GM19397 (cell line): ENCODE results near the gene PAF1.
"Not testable (repeated sequence)": the region's sequence is repeated elsewhere in the genome, so short reads cannot be mapped to it uniquely, and the experiment has no call there.

Source experiments
- ATAC-seq: cut with Tn5 transposase; IDR thresholded peaks from one replicate; pipeline ENCODE4 v1.9.1; 2021; ENCODE audit warnings: mild to moderate bottlenecking, moderate library complexity; ENCODE audit not compliant: unreplicated experiment

Gene PAF1

GRCh38 chr19:39356647-39357046, 34.3 kb downstream of the PAF1 start:
- no peak for ATAC-seq

GRCh38 chr19:39356073-39356472, 34.8 kb downstream of the PAF1 start:
- ATAC-seq: no peak

GRCh38 chr19:39355253-39355652, 35.7 kb downstream of the PAF1 start:
- ATAC-seq: no peak

- no peak for ATAC-seq
These were observed 38.3 kb downstream of the PAF1 start for GRCh38 chr19:39352381-39353255.

GRCh38 chr19:39351537-39352064, 39.3 kb downstream of the PAF1 start:
- no peak for ATAC-seq

GRCh38 chr19:39350156-39350555, 40.8 kb downstream of the PAF1 start:
- no peak for ATAC-seq

- ATAC-seq: no peak
These were observed 41.6 kb downstream of the PAF1 start for GRCh38 chr19:39349326-39349725.

- ATAC-seq: no peak
These were observed 43.4 kb downstream of the PAF1 start for GRCh38 chr19:39347332-39348164.

GRCh38 chr19:39345956-39346355, 45.0 kb downstream of the PAF1 start:
- ATAC-seq: no peak

GRCh38 chr19:39342647-39343305, 48.1 kb downstream of the PAF1 start:
- ATAC-seq: no peak

GRCh38 chr19:39341719-39342604, 48.9 kb downstream of the PAF1 start, which contains the start of gene SAMD4B:
Gene SAMD4B, plus strand, starts transcription at chr19:39342421. Its CDS starts 14,473 bp downstream, at chr19:39356894.
- peak; percentile 93 for ATAC-seq

- no peak for ATAC-seq
These were observed 49.7 kb downstream of the PAF1 start for GRCh38 chr19:39341129-39341718.

- ATAC-seq: not testable (repeated sequence)
These were observed 50.8 kb downstream of the PAF1 start for GRCh38 chr19:39340156-39340555.

- no peak for ATAC-seq
These were observed 51.2 kb downstream of the PAF1 start for GRCh38 chr19:39339674-39340073.

- no peak for ATAC-seq
These were observed 54.4 kb downstream of the PAF1 start for GRCh38 chr19:39336483-39336882.
